HepG2 (cell line): Measurements from ENCODE around the gene SOCS1. TPM values are rescaled to one million over a fixed set of nuclear protein-coding genes. Genes with fewer than 3 reads are reported as not detected.
A peak's percentile ranks its signal among the peaks of the same experiment; 100 is the strongest.

Experiments used
- ARID5B ChIP-seq: IDR thresholded peaks from 2 replicates; pipeline ENCODE4 v1.4.0; 2020; ENCODE audit warnings: mild to moderate bottlenecking, missing genetic modification reagents
- CCDC6 ChIP-seq: sonication (generic); formaldehyde crosslinking; IDR thresholded peaks from 2 replicates; pipeline ENCODE4 v1.8.1; 2022; ENCODE audit warnings: mild to moderate bottlenecking, missing genetic modification reagents, moderate library complexity
- HNF4A ChIP-seq: sonication (generic); formaldehyde crosslinking; IDR thresholded peaks from 2 replicates; pipeline ENCODE4 v1.4.0; 2020; ENCODE audit warnings: missing genetic modification reagents
- SOX6 ChIP-seq, 2 experiments: fragments of 450-650 bp in 1 of 2; sonication (generic) in 1 of 2; formaldehyde crosslinking in 1 of 2; IDR thresholded peaks; 2 replicates each; pipeline versions ENCODE4 v1.4.0 to v1.6.1; 2017 to 2020; ENCODE audit warnings: antibody characterized with exemption in 1 of 2, mild to moderate bottlenecking in 1 of 2, missing genetic modification reagents in 1 of 2
- SUZ12 ChIP-seq: fragments of 150-350 bp; IDR thresholded peaks from 2 replicates; pipeline ENCODE4 v1.6.1; 2014; ENCODE audit warnings: low read depth, low read length
- TCF7L2 ChIP-seq: IDR thresholded peaks from 2 replicates; pipeline ENCODE4 v1.6.1; 2011; ENCODE audit warnings: mild to moderate bottlenecking, low read depth, low read length, moderate library complexity
- ZKSCAN1 ChIP-seq: fragments of 150-350 bp; IDR thresholded peaks from 2 replicates; pipeline ENCODE4 v1.6.1; 2014; ENCODE audit warnings: low read length
- ZMAT3 ChIP-seq: sonication (generic); formaldehyde crosslinking; conservative IDR thresholded peaks from 2 replicates; pipeline ENCODE4 v1.7.0; 2021; ENCODE audit warnings: missing genetic modification reagents
- ZNF570 ChIP-seq: sonication (generic); formaldehyde crosslinking; IDR thresholded peaks from 2 replicates; pipeline ENCODE4 v1.4.0; 2020; ENCODE audit warnings: mild to moderate bottlenecking, missing genetic modification reagents, borderline replicate concordance
- ZSCAN21 ChIP-seq: sonication (generic); formaldehyde crosslinking; IDR thresholded peaks from 2 replicates; pipeline ENCODE4 v1.8.0; 2022; ENCODE audit warnings: mild to moderate bottlenecking, missing genetic modification reagents, moderate library complexity, borderline replicate concordance
- polyA plus RNA-seq, 8 experiments: library from polyadenylated mRNA; depleted of rRNA in 3 of 8; stranded (reverse) in 7 of 8; unstranded in 1 of 8; fragments of >200 nt; fragmentation: Illumina TruSeq in 4 of 8; extraction: Trizol in 4 of 8; gene quantifications; 2 replicates each; pipeline versions ENCODE4 v1.2.1 to v1.2.3, GENCODE V29; 2011 to 2016; ENCODE audit warnings: low read depth in 4 of 8, missing spikeins in 1 of 8, mixed read lengths in 1 of 8; ENCODE audit not compliant: insufficient read depth in 1 of 8
- total RNA-seq, 5 experiments: library from RNA; depleted of rRNA; stranded (reverse); fragments of >200 nt; fragmentation: Illumina TruSeq; extraction: Trizol; gene quantifications; 2 replicates each; pipeline ENCODE4 v1.2.3, GENCODE V29; 2016; ENCODE audit warnings: low read depth in 1 of 5
- TF ChIP-seq, protein P1 (sequence below): sonication (generic); formaldehyde crosslinking; IDR thresholded peaks from 2 replicates; pipeline ENCODE4 v1.4.0; 2020; ENCODE audit warnings: missing genetic modification reagents, mild to moderate bottlenecking, borderline replicate concordance
- TF ChIP-seq, protein P2 (sequence below), 2 experiments: fragments of 450-650 bp in 1 of 2; sonication (generic) in 1 of 2; formaldehyde crosslinking in 1 of 2; IDR thresholded peaks; 2 replicates each; pipeline versions ENCODE4 v1.6.1 to v1.8.0; 2016 to 2022; ENCODE audit warnings: antibody characterized with exemption in 1 of 2, mild to moderate bottlenecking in 1 of 2, missing genetic modification reagents in 1 of 2

Gene SOCS1
- total and polyA plus RNA-seq, 2 of the 13 experiments (the other 11 are each of a cell fraction or from before 2014, with no cell fraction given) = 5.3 to 6.3 TPM

DNA sequence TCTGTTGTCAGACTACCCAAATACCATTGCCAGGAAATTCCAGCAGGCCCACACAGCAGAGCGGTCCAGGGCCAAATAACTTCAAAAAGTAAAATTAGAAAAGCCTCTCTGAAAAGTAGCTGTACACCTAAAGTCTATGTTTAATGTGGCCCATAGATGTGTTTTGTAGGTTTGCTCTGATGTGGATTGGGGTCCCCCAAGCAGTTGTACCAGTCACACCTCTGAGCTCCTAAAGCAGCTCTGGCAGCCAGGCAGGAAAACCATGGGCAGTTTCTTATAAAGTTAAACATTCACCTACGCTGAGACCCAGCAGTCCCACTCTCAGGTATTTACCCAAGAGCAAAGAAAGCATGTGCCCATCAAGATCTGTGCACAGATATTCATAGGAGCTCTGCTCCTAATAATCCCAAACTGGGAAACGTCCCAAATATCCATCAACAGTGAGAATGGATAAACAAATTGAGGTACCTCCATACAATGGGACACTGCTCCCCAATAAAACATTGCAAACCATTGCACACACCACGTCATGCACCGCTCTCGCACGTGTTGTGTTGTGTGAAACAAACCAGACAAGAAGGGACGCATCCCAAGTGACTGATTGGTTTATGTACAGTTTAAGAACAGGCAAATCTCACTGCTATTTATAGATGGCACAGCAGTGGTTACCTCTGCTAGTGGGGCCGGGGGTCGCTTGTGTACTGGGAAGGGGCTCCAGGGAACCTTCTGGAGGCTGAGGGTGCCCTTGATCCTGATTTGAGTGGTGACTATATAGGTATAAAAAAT is 40.9 kb upstream of the SOCS1 start (continued):
- TF ChIP-seq ZMAT3 = no peak
- TF ChIP-seq, protein P1, sequence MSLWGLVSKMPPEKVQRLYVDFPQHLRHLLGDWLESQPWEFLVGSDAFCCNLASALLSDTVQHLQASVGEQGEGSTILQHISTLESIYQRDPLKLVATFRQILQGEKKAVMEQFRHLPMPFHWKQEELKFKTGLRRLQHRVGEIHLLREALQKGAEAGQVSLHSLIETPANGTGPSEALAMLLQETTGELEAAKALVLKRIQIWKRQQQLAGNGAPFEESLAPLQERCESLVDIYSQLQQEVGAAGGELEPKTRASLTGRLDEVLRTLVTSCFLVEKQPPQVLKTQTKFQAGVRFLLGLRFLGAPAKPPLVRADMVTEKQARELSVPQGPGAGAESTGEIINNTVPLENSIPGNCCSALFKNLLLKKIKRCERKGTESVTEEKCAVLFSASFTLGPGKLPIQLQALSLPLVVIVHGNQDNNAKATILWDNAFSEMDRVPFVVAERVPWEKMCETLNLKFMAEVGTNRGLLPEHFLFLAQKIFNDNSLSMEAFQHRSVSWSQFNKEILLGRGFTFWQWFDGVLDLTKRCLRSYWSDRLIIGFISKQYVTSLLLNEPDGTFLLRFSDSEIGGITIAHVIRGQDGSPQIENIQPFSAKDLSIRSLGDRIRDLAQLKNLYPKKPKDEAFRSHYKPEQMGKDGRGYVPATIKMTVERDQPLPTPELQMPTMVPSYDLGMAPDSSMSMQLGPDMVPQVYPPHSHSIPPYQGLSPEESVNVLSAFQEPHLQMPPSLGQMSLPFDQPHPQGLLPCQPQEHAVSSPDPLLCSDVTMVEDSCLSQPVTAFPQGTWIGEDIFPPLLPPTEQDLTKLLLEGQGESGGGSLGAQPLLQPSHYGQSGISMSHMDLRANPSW (CRISPR knock-in tag) = peak; percentile 82; the same call in 1 of the 2 replicates
- no peak for TF ChIP-seq ZNF570 (CRISPR knock-in tag)
- peak; percentile 84 for TF ChIP-seq ARID5B
- peak; percentile 49; the same call in 1 of the 2 replicates for TF ChIP-seq HNF4A (CRISPR knock-in tag)
- TF ChIP-seq CCDC6 (CRISPR knock-in tag) = peak; percentile 74; the same call in 1 of the 2 replicates
- TF ChIP-seq SUZ12 = no peak
- no peak for TF ChIP-seq SOX6 (IDR thresholded peaks at IDR 0.05)
- TF ChIP-seq SOX6 (CRISPR knock-in tag; IDR thresholded peaks at IDR 0.05) = peak; percentile 65
- no peak for TF ChIP-seq ZSCAN21 (CRISPR knock-in tag)
- TF ChIP-seq, protein P2, sequence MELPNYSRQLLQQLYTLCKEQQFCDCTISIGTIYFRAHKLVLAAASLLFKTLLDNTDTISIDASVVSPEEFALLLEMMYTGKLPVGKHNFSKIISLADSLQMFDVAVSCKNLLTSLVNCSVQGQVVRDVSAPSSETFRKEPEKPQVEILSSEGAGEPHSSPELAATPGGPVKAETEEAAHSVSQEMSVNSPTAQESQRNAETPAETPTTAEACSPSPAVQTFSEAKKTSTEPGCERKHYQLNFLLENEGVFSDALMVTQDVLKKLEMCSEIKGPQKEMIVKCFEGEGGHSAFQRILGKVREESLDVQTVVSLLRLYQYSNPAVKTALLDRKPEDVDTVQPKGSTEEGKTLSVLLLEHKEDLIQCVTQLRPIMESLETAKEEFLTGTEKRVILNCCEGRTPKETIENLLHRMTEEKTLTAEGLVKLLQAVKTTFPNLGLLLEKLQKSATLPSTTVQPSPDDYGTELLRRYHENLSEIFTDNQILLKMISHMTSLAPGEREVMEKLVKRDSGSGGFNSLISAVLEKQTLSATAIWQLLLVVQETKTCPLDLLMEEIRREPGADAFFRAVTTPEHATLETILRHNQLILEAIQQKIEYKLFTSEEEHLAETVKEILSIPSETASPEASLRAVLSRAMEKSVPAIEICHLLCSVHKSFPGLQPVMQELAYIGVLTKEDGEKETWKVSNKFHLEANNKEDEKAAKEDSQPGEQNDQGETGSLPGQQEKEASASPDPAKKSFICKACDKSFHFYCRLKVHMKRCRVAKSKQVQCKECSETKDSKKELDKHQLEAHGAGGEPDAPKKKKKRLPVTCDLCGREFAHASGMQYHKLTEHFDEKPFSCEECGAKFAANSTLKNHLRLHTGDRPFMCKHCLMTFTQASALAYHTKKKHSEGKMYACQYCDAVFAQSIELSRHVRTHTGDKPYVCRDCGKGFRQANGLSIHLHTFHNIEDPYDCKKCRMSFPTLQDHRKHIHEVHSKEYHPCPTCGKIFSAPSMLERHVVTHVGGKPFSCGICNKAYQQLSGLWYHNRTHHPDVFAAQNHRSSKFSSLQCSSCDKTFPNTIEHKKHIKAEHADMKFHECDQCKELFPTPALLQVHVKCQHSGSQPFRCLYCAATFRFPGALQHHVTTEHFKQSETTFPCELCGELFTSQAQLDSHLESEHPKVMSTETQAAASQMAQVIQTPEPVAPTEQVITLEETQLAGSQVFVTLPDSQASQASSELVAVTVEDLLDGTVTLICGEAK (IDR thresholded peaks at IDR 0.05) = no peak
- TF ChIP-seq, protein P2 (CRISPR knock-in tag; IDR thresholded peaks at IDR 0.05) = 0 out of 2 replicates have a peak, but pooled peaks have one; percentile 48
- no peak for TF ChIP-seq ZKSCAN1
- TF ChIP-seq TCF7L2 = no peak
